Esophagus muscularis mucosa (tissue), 4 donors: ENCODE results near the gene SKI. TPM values are rescaled to one million over a fixed set of nuclear protein-coding genes. Genes with fewer than 3 reads are reported as not detected.

Experiments
- DNase-seq: peaks from one replicate; pipeline ENCODE4 v3.0.0-alpha.2; 2017; ENCODE audit errors: extremely low spot score
- H3K27ac ChIP-seq, 4 donors: fragments of 200-600 bp; sonication (generic); replicated peaks in 1 of 4; 1 replicate in 3 of 4; 2 replicates in 1 of 4; pipeline ENCODE4 v1.5.1; 2016 to 2019; ENCODE audit warnings: mild to moderate bottlenecking in 1 of 4
- H3K27me3 ChIP-seq, 4 donors: fragments of 200-600 bp; sonication (generic); one replicate each; pipeline versions ENCODE4 v1.5.1 to v1.6.0; 2016 to 2019
- H3K36me3 ChIP-seq, 4 donors: fragments of 200-600 bp; sonication (generic); one replicate each; pipeline ENCODE4 v1.5.1; 2016 to 2019
- H3K4me1 ChIP-seq, 4 donors: fragments of 200-600 bp; sonication (generic); one replicate each; pipeline ENCODE4 v1.5.1; 2016 to 2019
- H3K4me3 ChIP-seq, 4 donors: fragments of 200-600 bp; sonication (generic); 1 replicate in 2 of 4; 2 replicates in 2 of 4; pipeline ENCODE4 v1.5.1; 2016 to 2019; ENCODE audit warnings: mild to moderate bottlenecking in 4 of 4, moderate library complexity in 1 of 4
- H3K9me3 ChIP-seq, 4 donors: fragments of 200-600 bp; sonication (generic); 1 replicate in 3 of 4; 2 replicates in 1 of 4; pipeline ENCODE4 v1.5.1; 2016 to 2019
- EP300 ChIP-seq: sonication (generic); formaldehyde crosslinking; IDR thresholded peaks from one replicate; pipeline ENCODE4 v1.6.1; 2017; ENCODE audit warnings: antibody characterized with exemption
- POLR2A ChIP-seq: fragments of 450-650 bp; IDR thresholded peaks from one replicate; pipeline ENCODE4 v1.6.1; 2017; ENCODE audit warnings: antibody characterized with exemption, moderate library complexity, mild to moderate bottlenecking, low read depth
- POLR2AphosphoS5 ChIP-seq, 2 donors: sonication (generic); formaldehyde crosslinking; IDR thresholded peaks; one replicate each; pipeline ENCODE4 v1.6.1; 2017; ENCODE audit warnings: antibody characterized with exemption in 2 of 2
- WGBS: methylation state at CpG from one replicate; pipeline ENCODE4 v1.1.5; 2018; 5-methylcytosine and 5-hydroxymethylcytosine counted together
- intact Hi-C: fragments of 100-400 bp; cut with DNase I; formaldehyde crosslinking; loops from one replicate; pipeline ENCODE4 v1.15.1; 2023
- total RNA-seq, 4 donors: library from RNA; depleted of rRNA; stranded (reverse); fragments of >200 nt; gene quantifications; one replicate each; pipeline versions ENCODE4 v1.1.0 to v1.2.1, GENCODE V29; 2016
- TF ChIP-seq, protein P1 (sequence below), 3 experiments: fragments of 200-600 bp in 2 of 3; fragments of 450-650 bp in 1 of 3; sonication (generic) in 2 of 3; IDR thresholded peaks; one replicate each; pipeline ENCODE4 v1.5.1; 2017 to 2019; ENCODE audit warnings: antibody characterized with exemption in 3 of 3, mild to moderate bottlenecking in 2 of 3, moderate library complexity in 1 of 3

SKI gene
- total RNA-seq, 4 donors from 2014 or later: 70.1 to 190 (median 124) TPM

DNA sequence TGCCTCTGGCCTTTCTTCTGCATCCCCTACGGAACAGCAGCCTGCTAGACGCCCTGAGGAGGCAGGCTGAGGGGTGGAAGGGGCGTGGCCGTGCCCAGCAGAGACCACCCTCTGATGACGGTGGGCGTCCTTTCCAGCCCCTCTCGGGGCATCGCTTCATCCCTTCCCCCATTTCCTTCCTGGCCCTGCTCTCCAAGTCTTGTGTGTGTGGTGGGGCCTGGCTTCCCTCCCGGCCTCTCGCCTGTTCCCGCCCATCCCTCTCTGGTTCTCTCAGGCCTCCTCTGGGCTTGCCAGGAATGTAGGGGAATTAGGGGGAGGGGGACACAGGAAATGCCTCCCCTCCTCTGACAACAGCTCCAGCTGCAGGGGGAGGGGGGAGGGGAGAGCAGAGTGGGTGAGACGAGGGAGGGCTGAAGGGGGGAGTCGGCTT, 51.1 kb downstream of the SKI start:
- H3K4me3 ChIP-seq: peak overlapping the region; percentile 7 to 12 (median 8)

DNA sequence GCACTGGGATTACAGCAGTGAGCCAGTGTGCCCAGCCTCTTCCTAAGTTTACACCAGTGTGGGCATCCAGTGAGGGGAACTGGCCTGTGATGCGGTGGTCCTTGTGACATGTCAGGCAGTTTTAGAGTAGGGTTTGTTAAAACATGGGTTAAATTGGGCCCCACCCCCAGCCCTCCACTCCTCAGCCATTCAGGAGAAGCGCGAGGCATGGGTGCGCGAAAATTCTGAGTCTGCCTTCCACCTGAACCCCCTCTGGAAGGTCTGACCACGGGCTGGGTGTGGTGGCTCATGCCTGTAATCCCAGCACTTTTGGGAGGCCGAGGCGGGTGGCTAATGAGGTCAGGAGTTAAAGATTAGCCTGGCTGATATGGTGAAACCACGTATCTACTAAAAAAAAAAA, 51.7 kb downstream of the SKI start:
- TF ChIP-seq EP300: no peak
- TF ChIP-seq, protein P1, sequence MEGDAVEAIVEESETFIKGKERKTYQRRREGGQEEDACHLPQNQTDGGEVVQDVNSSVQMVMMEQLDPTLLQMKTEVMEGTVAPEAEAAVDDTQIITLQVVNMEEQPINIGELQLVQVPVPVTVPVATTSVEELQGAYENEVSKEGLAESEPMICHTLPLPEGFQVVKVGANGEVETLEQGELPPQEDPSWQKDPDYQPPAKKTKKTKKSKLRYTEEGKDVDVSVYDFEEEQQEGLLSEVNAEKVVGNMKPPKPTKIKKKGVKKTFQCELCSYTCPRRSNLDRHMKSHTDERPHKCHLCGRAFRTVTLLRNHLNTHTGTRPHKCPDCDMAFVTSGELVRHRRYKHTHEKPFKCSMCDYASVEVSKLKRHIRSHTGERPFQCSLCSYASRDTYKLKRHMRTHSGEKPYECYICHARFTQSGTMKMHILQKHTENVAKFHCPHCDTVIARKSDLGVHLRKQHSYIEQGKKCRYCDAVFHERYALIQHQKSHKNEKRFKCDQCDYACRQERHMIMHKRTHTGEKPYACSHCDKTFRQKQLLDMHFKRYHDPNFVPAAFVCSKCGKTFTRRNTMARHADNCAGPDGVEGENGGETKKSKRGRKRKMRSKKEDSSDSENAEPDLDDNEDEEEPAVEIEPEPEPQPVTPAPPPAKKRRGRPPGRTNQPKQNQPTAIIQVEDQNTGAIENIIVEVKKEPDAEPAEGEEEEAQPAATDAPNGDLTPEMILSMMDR (IDR thresholded peaks at IDR 0.05): no peak
- TF ChIP-seq POLR2AphosphoS5 (IDR thresholded peaks at IDR 0.05): no peak
- no peak for TF ChIP-seq POLR2A
- H3K36me3 ChIP-seq: peaks cover 0 to 14% (median 4%) of the 10 kb centered on the region in 4 donors
- no peaks in the 10 kb centered on the region for H3K9me3 ChIP-seq
- no peak overlapping the region for H3K4me3 ChIP-seq
- intact Hi-C loops: loop anchor here (2.0 kb wide), 1 partner anchor 37 kb away; no protein-coding TSS in a partner anchor
- peaks cover 73 to 81% (median 80%) of the 10 kb centered on the region in 4 donors for H3K4me1 ChIP-seq
- 56% methylated on average over 9 of the region's 9 CpGs for WGBS
- DNase-seq: no peak
- no peaks in the 10 kb centered on the region for H3K27me3 ChIP-seq
- H3K27ac ChIP-seq: peak overlapping the region; percentile 76 to 84 (median 81)

More for the DNA sequence above, 51.1 kb downstream of the SKI start:
- intact Hi-C loops: no loop called here
- Histone ChIP-seq H3K27ac (peak overlapping the region; percentile 76 to 84 (median 81)), H3K27me3 (no peaks in the 10 kb centered on the region), H3K36me3 (peaks cover 0 to 14% (median 4%) of the 10 kb centered on the region in 4 donors), H3K9me3 (no peaks in the 10 kb centered on the region), H3K4me1 (peaks cover 74 to 81% (median 80%) of the 10 kb centered on the region in 4 donors)
- TF ChIP-seq EP300 (no peak), POLR2AphosphoS5 (IDR thresholded peaks at IDR 0.05) (peak; percentile 41 to 51)
- 0% methylated on average over 4 of the region's 13 CpGs for WGBS
- no peak for DNase-seq

DNA sequence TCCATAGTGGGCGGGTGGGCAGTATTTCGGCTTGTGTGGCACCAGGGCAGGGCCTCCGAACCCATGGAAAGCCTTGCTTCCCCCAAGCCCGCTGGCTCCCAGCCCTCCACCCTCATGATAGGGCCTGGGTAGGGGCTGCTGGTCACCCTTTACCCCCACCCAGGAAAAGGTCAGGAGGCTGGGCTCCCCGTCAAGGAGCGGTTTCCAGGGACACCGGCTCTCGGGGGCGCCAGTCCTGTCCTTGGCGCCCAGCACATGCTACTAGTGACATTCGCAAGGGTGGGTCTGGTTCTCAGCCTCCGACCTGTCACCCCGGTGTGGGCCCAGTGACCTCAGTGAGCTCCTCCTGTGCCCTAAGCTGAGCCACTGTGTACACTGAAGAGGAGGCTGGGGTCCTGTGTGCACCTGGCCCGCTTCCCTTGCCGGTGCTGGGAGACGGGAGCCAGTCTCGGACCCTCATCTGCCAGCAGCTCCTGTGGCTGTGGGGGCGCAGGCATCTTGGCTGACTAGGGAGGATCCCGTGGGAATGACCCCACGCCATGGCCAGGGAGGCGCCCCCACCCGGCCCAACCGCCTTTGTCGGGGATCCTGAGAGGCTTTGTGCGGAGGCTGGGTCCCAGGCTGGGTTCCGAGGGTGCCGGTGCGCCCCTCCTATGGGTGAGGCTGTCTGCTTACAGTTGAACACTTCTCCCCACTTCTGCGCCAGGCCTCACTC, 54.6 kb downstream of the SKI start:
- intact Hi-C loops: no loop called here
- TF ChIP-seq EP300 (no peak), POLR2AphosphoS5 (IDR thresholded peaks at IDR 0.05) (no peak), POLR2A (no peak)
- TF ChIP-seq, protein P1 (IDR thresholded peaks at IDR 0.05): no peak
- 87% methylated on average over 7 of the region's 29 CpGs for WGBS
- Histone ChIP-seq H3K4me3 (no peak overlapping the region), H3K4me1 (peaks cover 56 to 81% (median 77%) of the 10 kb centered on the region in 4 donors), H3K27me3 (no peaks in the 10 kb centered on the region), H3K36me3 (peaks cover 0 to 10% (median 4%) of the 10 kb centered on the region in 4 donors), H3K27ac (peak overlapping the region in 3 of 4 donors; percentile 34 to 72 (median 72)), H3K9me3 (no peaks in the 10 kb centered on the region)
- DNase-seq: no peak

DNA sequence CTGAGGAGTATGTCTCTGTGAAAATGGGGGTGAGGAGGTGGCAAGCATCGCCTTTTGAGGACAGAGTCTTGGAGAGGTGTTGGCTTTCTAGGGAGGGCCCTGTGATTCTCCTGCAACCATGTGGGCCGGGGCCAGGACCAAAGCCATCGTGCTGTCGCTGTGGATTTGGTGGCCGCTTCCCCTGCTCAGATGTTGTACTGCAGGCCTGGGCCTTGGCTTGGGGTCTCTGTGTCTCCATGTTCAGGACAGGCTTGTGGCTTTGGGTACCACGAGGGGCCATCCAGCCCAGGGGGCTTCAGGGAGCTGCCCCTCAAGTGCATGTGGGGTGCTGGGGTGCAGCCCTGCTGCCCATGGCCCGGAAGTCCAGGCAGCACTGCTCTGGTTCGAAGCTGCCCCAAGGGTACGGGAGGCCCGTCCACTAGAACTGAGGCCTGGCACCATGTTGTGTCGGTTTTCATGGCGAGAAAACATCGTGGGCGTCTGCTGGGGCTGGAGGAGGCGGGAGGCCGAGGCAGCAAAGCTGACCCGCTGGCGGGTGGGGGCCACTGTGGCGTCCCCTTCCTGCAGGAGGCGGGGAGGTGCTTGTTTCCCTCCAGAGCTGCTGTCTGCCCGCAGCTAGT, 55.4 kb downstream of the SKI start:
- TF ChIP-seq, protein P1 (IDR thresholded peaks at IDR 0.05): no peak
- TF ChIP-seq POLR2A (no peak), EP300 (no peak), POLR2AphosphoS5 (IDR thresholded peaks at IDR 0.05) (no peak)
- H3K36me3 ChIP-seq: peaks cover 0 to 8% (median 2%) of the 10 kb centered on the region in 4 donors
- H3K27me3 ChIP-seq: no peaks in the 10 kb centered on the region
- intact Hi-C loops: no loop called here
- peak overlapping the region; percentile 62 to 72 (median 71) for H3K27ac ChIP-seq
- H3K9me3 ChIP-seq: no peaks in the 10 kb centered on the region
- H3K4me3 ChIP-seq: no peak overlapping the region
- peaks cover 56 to 81% (median 77%) of the 10 kb centered on the region in 4 donors for H3K4me1 ChIP-seq
- no peak for DNase-seq
- 80% methylated on average over 13 of the region's 21 CpGs for WGBS
